WTC11 (cell line): ENCODE measurements around the gene HOXB1. TPM values are rescaled to one million over a fixed set of nuclear protein-coding genes. Genes with fewer than 3 reads are reported as not detected.

Experiments
- ATAC-seq: fragments of 200-7000 bp; cut with Tn5 transposase; 2 replicates; pipeline ENCODE4 v1.10.0; 2021; ENCODE audit warnings: mild to moderate bottlenecking, moderate library complexity
- CTCF ChIA-PET: fragments of 300-600 bp; sonication (Branson Sonifier 250); formaldehyde crosslinking; loops from one replicate; lab custom pipeline; 2021; ENCODE audit warnings: antibody characterized with exemption; lab: Charles Lee
- POLR2A ChIA-PET: fragments of 350-600 bp; sonication (Branson Sonifier 250); formaldehyde crosslinking; loops from one replicate; lab custom pipeline; 2021; ENCODE audit warnings: antibody characterized with exemption; lab: Charles Lee
- DNase-seq: peaks from one replicate; pipeline ENCODE4 v3.0.0; 2021; ENCODE audit warnings: low spot score
- H3K27ac Mint-ChIP-seq: 2 replicates; pipeline ENCODE4 v1.8.0; 2021; ENCODE audit warnings: mixed read lengths
- H3K27me3 Mint-ChIP-seq: 2 replicates; pipeline ENCODE4 v1.8.0; 2021; ENCODE audit warnings: low read depth, mild to moderate bottlenecking, moderate library complexity, mixed read lengths
- H3K36me3 Mint-ChIP-seq: 2 replicates; pipeline ENCODE4 v1.8.0; 2021; ENCODE audit warnings: mixed read lengths
- H3K4me1 Mint-ChIP-seq: 2 replicates; pipeline ENCODE4 v1.8.0; 2022; ENCODE audit warnings: mixed read lengths
- H3K4me3 Mint-ChIP-seq: 2 replicates; pipeline ENCODE4 v1.8.0; 2021; ENCODE audit warnings: mild to moderate bottlenecking, moderate library complexity, mixed read lengths
- H3K9me3 Mint-ChIP-seq: 2 replicates; pipeline ENCODE4 v1.8.0; 2021; ENCODE audit warnings: mixed read lengths
- ELF4 ChIP-seq: sonication (generic); formaldehyde crosslinking; IDR thresholded peaks from 2 replicates; pipeline ENCODE4 v1.8.1; 2022; ENCODE audit warnings: low read depth, mild to moderate bottlenecking, moderate library complexity, missing genetic modification reagents
- ETV6 ChIP-seq: sonication (generic); formaldehyde crosslinking; IDR thresholded peaks from 2 replicates; pipeline ENCODE4 v1.8.1; 2022; ENCODE audit warnings: mild to moderate bottlenecking, missing genetic modification reagents
- GABPB1 ChIP-seq: sonication (generic); formaldehyde crosslinking; IDR thresholded peaks from 2 replicates; pipeline ENCODE4 v1.8.1; 2023; ENCODE audit warnings: mild to moderate bottlenecking, missing genetic modification reagents
- JAZF1 ChIP-seq: fragments of 250-450 bp; sonication (Bioruptor Pico); IDR thresholded peaks from 2 replicates; pipeline ENCODE4 v1.9.0; 2021; ENCODE audit warnings: moderate library complexity, mild to moderate bottlenecking, inconsistent platforms
- KAT7 ChIP-seq: sonication (generic); formaldehyde crosslinking; IDR thresholded peaks from 2 replicates; pipeline ENCODE4 v1.8.1; 2023; ENCODE audit warnings: missing genetic modification reagents, mild to moderate bottlenecking, borderline replicate concordance
- SMAD3 ChIP-seq: sonication (generic); formaldehyde crosslinking; IDR thresholded peaks from 2 replicates; pipeline ENCODE4 v1.8.0; 2022; ENCODE audit warnings: missing genetic modification reagents, mild to moderate bottlenecking, borderline replicate concordance
- SOX15 ChIP-seq: fragments of 250-450 bp; sonication (Bioruptor Pico); IDR thresholded peaks from 2 replicates; pipeline ENCODE4 v1.9.0; 2021; ENCODE audit warnings: mild to moderate bottlenecking
- TP53 ChIP-seq: sonication (generic); formaldehyde crosslinking; IDR thresholded peaks from 2 replicates; pipeline ENCODE4 v1.8.1; 2023; ENCODE audit warnings: mild to moderate bottlenecking, missing genetic modification reagents
- ZNF138 ChIP-seq: sonication (generic); formaldehyde crosslinking; conservative IDR thresholded peaks from 2 replicates; pipeline ENCODE4 v1.8.1; 2022; ENCODE audit warnings: mild to moderate bottlenecking, moderate library complexity, missing genetic modification reagents
- ZNF396 ChIP-seq: fragments of 250-450 bp; sonication (Bioruptor Pico); IDR thresholded peaks from 2 replicates; pipeline ENCODE4 v1.8.0; 2021; ENCODE audit warnings: mild to moderate bottlenecking, moderate library complexity, borderline replicate concordance
- ZNF423 ChIP-seq: fragments of 250-450 bp; sonication (Bioruptor Pico); IDR thresholded peaks from 2 replicates; pipeline ENCODE4 v2.1.2; 2022; ENCODE audit warnings: mild to moderate bottlenecking, moderate library complexity
- total RNA-seq: library from RNA; stranded (reverse); gene quantifications from 3 replicates; pipeline ENCODE4 v1.2.3, GENCODE V29; 2021
- TF ChIP-seq, protein P1 (sequence below): sonication (generic); formaldehyde crosslinking; IDR thresholded peaks from 2 replicates; pipeline ENCODE4 v1.8.0; 2023; ENCODE audit warnings: missing genetic modification reagents, mild to moderate bottlenecking, borderline replicate concordance
- TF ChIP-seq, protein P2 (sequence below): sonication (generic); formaldehyde crosslinking; conservative IDR thresholded peaks from 2 replicates; pipeline ENCODE4 v1.8.1; 2022; ENCODE audit warnings: mild to moderate bottlenecking, missing genetic modification reagents
- TF ChIP-seq, protein P3 (sequence below): sonication (generic); formaldehyde crosslinking; IDR thresholded peaks from 2 replicates; pipeline ENCODE4 v1.8.1; 2023; ENCODE audit warnings: mild to moderate bottlenecking, missing genetic modification reagents
- TF ChIP-seq, protein P4 (sequence below): fragments of 250-450 bp; sonication (Bioruptor Pico); IDR thresholded peaks from 2 replicates; pipeline ENCODE4 v1.9.0; 2021; ENCODE audit warnings: moderate library complexity, mild to moderate bottlenecking, inconsistent platforms, borderline replicate concordance
- TF ChIP-seq, protein P5 (sequence below): sonication (generic); formaldehyde crosslinking; IDR thresholded peaks from 2 replicates; pipeline ENCODE4 v1.8.1; 2023; ENCODE audit warnings: mild to moderate bottlenecking, missing genetic modification reagents, borderline replicate concordance
- TF ChIP-seq, protein P6 (sequence below): sonication (generic); formaldehyde crosslinking; IDR thresholded peaks from 2 replicates; pipeline ENCODE4 v1.8.1; 2022; ENCODE audit warnings: low read depth, missing genetic modification reagents, borderline replicate concordance

HOXB1 gene
- total RNA-seq, 1 experiment from 2014 or later: 0.63 TPM

DNA sequence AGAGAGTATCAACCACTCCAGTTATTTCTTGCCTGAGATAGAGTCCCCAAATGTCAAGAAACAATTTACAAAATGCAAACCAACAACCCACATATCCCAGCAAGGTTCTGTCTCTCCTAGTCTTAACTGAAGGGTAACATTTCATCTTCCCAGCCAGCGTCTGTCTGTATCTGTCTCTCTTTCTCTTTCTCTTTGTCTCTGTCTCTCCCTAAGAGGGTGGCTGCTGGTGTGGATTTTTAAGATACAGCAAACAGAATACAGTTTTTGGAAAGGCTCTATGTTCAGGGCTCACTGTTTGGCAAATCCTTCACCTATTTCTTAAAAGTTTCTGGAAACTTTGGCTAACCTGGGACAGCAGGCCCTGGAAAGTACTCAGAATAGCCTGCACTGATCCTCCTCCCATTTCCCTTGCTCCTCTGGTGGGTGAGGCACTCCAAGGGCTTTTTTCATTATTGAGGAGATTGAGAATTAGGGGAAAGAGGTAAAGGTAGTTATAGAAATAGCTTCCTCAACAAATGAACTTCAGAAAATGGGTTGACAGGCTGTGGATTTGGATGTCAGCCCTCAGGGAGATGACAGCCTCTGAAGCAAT lies 41.1 kb upstream of the HOXB1 start:
- DNase-seq: no peak
- Mint-ChIP-seq H3K9me3 (no peaks in the 10 kb centered on the region), H3K27ac (no peak overlapping the region), H3K4me1 (peaks cover 36% of the 10 kb centered on the region), H3K4me3 (no peak overlapping the region), H3K27me3 (no peaks in the 10 kb centered on the region), H3K36me3 (no peaks in the 10 kb centered on the region)
- TF ChIP-seq KAT7 (CRISPR knock-in tag): no peak
- TF ChIP-seq, protein P1, sequence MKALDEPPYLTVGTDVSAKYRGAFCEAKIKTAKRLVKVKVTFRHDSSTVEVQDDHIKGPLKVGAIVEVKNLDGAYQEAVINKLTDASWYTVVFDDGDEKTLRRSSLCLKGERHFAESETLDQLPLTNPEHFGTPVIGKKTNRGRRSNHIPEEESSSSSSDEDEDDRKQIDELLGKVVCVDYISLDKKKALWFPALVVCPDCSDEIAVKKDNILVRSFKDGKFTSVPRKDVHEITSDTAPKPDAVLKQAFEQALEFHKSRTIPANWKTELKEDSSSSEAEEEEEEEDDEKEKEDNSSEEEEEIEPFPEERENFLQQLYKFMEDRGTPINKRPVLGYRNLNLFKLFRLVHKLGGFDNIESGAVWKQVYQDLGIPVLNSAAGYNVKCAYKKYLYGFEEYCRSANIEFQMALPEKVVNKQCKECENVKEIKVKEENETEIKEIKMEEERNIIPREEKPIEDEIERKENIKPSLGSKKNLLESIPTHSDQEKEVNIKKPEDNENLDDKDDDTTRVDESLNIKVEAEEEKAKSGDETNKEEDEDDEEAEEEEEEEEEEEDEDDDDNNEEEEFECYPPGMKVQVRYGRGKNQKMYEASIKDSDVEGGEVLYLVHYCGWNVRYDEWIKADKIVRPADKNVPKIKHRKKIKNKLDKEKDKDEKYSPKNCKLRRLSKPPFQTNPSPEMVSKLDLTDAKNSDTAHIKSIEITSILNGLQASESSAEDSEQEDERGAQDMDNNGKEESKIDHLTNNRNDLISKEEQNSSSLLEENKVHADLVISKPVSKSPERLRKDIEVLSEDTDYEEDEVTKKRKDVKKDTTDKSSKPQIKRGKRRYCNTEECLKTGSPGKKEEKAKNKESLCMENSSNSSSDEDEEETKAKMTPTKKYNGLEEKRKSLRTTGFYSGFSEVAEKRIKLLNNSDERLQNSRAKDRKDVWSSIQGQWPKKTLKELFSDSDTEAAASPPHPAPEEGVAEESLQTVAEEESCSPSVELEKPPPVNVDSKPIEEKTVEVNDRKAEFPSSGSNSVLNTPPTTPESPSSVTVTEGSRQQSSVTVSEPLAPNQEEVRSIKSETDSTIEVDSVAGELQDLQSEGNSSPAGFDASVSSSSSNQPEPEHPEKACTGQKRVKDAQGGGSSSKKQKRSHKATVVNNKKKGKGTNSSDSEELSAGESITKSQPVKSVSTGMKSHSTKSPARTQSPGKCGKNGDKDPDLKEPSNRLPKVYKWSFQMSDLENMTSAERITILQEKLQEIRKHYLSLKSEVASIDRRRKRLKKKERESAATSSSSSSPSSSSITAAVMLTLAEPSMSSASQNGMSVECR (CRISPR knock-in tag): no peak
- TF ChIP-seq, protein P2, sequence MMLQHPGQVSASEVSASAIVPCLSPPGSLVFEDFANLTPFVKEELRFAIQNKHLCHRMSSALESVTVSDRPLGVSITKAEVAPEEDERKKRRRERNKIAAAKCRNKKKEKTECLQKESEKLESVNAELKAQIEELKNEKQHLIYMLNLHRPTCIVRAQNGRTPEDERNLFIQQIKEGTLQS: no peak
- TF ChIP-seq, protein P3, sequence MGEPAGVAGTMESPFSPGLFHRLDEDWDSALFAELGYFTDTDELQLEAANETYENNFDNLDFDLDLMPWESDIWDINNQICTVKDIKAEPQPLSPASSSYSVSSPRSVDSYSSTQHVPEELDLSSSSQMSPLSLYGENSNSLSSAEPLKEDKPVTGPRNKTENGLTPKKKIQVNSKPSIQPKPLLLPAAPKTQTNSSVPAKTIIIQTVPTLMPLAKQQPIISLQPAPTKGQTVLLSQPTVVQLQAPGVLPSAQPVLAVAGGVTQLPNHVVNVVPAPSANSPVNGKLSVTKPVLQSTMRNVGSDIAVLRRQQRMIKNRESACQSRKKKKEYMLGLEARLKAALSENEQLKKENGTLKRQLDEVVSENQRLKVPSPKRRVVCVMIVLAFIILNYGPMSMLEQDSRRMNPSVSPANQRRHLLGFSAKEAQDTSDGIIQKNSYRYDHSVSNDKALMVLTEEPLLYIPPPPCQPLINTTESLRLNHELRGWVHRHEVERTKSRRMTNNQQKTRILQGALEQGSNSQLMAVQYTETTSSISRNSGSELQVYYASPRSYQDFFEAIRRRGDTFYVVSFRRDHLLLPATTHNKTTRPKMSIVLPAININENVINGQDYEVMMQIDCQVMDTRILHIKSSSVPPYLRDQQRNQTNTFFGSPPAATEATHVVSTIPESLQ: no peak
- TF ChIP-seq, protein P4, sequence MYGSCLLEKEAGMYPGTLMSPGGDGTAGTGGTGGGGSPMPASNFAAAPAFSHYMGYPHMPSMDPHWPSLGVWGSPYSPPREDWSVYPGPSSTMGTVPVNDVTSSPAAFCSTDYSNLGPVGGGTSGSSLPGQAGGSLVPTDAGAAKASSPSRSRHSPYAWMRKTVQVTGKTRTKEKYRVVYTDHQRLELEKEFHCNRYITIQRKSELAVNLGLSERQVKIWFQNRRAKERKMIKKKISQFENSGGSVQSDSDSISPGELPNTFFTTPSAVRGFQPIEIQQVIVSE (CRISPR knock-in tag): no peak
- TF ChIP-seq ZNF396: no peak
- TF ChIP-seq ETV6 (CRISPR knock-in tag): no peak
- TF ChIP-seq, protein P5, sequence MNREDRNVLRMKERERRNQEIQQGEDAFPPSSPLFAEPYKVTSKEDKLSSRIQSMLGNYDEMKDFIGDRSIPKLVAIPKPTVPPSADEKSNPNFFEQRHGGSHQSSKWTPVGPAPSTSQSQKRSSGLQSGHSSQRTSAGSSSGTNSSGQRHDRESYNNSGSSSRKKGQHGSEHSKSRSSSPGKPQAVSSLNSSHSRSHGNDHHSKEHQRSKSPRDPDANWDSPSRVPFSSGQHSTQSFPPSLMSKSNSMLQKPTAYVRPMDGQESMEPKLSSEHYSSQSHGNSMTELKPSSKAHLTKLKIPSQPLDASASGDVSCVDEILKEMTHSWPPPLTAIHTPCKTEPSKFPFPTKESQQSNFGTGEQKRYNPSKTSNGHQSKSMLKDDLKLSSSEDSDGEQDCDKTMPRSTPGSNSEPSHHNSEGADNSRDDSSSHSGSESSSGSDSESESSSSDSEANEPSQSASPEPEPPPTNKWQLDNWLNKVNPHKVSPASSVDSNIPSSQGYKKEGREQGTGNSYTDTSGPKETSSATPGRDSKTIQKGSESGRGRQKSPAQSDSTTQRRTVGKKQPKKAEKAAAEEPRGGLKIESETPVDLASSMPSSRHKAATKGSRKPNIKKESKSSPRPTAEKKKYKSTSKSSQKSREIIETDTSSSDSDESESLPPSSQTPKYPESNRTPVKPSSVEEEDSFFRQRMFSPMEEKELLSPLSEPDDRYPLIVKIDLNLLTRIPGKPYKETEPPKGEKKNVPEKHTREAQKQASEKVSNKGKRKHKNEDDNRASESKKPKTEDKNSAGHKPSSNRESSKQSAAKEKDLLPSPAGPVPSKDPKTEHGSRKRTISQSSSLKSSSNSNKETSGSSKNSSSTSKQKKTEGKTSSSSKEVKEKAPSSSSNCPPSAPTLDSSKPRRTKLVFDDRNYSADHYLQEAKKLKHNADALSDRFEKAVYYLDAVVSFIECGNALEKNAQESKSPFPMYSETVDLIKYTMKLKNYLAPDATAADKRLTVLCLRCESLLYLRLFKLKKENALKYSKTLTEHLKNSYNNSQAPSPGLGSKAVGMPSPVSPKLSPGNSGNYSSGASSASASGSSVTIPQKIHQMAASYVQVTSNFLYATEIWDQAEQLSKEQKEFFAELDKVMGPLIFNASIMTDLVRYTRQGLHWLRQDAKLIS (CRISPR knock-in tag): no peak
- TF ChIP-seq SOX15 (CRISPR knock-in tag): no peak
- no peak for TF ChIP-seq TP53 (CRISPR knock-in tag)
- ATAC-seq: no peak
- CTCF ChIA-PET: no interaction called here
- POLR2A ChIA-PET: no interaction called here

DNA sequence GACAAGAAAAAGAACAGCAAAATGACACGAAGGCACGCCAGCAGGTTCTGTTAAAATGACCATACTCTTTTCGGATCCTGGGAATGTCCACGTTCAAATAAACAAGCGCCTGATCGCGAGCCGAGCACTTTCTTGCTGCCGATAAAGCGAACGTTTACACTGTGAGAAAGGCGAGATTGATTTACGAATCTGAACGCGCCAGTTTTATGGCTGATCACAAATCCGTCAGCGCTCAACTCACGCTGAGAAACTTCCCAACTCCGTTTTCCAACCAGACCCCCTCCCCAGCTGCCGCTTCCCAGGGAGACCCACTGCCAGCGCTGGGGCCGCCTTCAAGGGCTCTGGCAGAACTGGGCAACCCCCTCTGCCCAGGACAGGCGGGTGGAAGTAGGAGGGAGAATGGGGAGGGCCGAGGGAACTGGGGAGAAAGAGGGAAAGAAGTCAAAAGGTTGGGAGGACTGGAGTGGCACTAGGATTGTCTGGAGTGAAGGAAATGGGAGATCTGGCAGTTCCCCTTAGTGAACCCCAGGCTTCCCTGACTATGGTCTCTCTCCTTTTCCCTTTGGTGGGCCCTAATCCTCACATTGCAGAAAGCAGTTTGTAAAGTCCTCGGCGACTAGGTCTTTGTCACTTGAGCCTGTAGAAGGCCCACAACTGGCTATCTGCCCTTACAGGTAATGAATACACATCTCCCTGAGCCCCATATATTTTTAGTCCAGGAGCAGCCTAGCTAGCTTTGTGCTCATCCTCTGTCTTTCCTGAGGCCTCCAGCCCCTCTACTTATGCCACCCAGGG lies 40.4 kb upstream of the HOXB1 start:
- Mint-ChIP-seq H3K9me3 (no peaks in the 10 kb centered on the region), H3K4me1 (peaks cover 32% of the 10 kb centered on the region), H3K36me3 (no peaks in the 10 kb centered on the region), H3K4me3 (no peak overlapping the region), H3K27me3 (no peaks in the 10 kb centered on the region), H3K27ac (no peak overlapping the region)
- no peak for TF ChIP-seq ZNF423
- TF ChIP-seq, protein P6, sequence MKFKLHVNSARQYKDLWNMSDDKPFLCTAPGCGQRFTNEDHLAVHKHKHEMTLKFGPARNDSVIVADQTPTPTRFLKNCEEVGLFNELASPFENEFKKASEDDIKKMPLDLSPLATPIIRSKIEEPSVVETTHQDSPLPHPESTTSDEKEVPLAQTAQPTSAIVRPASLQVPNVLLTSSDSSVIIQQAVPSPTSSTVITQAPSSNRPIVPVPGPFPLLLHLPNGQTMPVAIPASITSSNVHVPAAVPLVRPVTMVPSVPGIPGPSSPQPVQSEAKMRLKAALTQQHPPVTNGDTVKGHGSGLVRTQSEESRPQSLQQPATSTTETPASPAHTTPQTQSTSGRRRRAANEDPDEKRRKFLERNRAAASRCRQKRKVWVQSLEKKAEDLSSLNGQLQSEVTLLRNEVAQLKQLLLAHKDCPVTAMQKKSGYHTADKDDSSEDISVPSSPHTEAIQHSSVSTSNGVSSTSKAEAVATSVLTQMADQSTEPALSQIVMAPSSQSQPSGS: no peak
- no peak for TF ChIP-seq KAT7 (CRISPR knock-in tag)
- TF ChIP-seq ELF4 (CRISPR knock-in tag): no peak
- TF ChIP-seq, protein P3: no peak
- no peak for TF ChIP-seq SMAD3 (CRISPR knock-in tag)
- TF ChIP-seq GABPB1: no peak
- TF ChIP-seq ZNF138 (CRISPR knock-in tag): no peak
- TF ChIP-seq JAZF1 (CRISPR knock-in tag): no peak
- ChIA-PET CTCF (interaction anchor here (1.0 to 1.2 kb wide), 3 partner anchors 20 to 79 kb away, joined by 3 to 5 read pairs (median 3); no protein-coding TSS in a partner anchor), POLR2A (no interaction called here)
- ATAC-seq (peak; percentile 11; the same call in 1 of the 2 replicates), DNase-seq (no peak)
